OCI-LY7 (cell line): Measurements from ENCODE around the gene GP1BA.

Experiments used
- CTCF ChIP-seq: fragments of 200-600 bp; sonication (generic); conservative IDR thresholded peaks from 2 replicates; pipeline ENCODE4 v1.5.1; 2014; ENCODE audit warnings: mild to moderate bottlenecking, antibody characterized with exemption, low read length, moderate library complexity, mixed read lengths
- EZH2phosphoT487 ChIP-seq: fragments of 200-600 bp; sonication (generic); IDR thresholded peaks from 2 replicates; pipeline ENCODE4 v1.6.1; 2018; ENCODE audit warnings: low read depth, borderline replicate concordance, mild to moderate bottlenecking, mixed run types, antibody characterized with exemption, low read length, moderate library complexity, mixed read lengths

DNA sequence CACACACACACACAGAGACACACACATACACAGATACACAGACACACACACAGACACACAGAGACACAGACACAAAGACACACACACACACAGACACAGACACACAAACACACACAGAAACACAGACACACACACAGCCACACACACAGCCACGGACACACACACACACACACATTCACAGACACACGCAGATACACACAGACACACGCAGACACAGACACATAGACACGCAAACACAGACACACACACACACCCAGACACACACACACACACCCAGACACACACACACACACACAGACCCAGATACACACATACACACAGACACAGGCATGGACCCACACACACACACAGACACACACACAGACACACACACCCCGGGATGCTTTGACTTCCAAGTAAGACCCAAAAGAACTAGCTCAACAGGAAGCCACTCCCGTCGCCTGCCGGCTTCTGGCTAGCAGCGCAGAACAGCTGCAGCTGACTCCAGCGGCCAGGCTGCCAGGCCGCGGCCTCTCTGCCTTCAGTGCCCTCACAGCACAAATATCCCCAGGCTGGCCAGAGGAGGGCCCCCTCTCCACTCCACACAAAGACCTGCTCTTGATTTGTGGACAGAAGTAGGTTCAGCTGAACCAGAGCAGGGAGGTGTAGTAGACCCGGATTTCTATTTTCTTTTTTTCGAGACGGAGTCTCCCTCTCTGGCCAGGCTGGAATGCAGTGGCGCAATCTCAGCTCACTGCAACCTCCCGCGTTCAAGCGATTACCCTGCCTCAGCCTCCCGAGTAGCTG is 23.2 kb upstream of the GP1BA start:
- TF ChIP-seq CTCF (peak; percentile 79), EZH2phosphoT487 (no peak)
